Activated CD4-positive, alpha-beta T cell treated with anti-CD3 and anti-CD28 coated beads, Interleukin-2, amount 10 ng/mL, durations not matched to agents 24 days and 14 days (primary cell): ENCODE results near the gene EIF4E2. TPM values are rescaled to one million over a fixed set of nuclear protein-coding genes. Genes with fewer than 3 reads are reported as not detected.
"Not testable (repeated sequence)": the region's sequence is repeated elsewhere in the genome, so short reads cannot be mapped to it uniquely, and the experiment has no call there.

Experiments used
- DNase-seq: peaks from one replicate; pipeline ENCODE4 v3.0.0; 2022
- H3K27ac Mint-ChIP-seq: one replicate; pipeline ENCODE4 v1.8.0; 2022; ENCODE audit warnings: mild to moderate bottlenecking, mixed read lengths
- H3K27me3 Mint-ChIP-seq: one replicate; pipeline ENCODE4 v1.8.0; 2022; ENCODE audit warnings: mixed read lengths
- H3K36me3 Mint-ChIP-seq: one replicate; pipeline ENCODE4 v1.8.0; 2022; ENCODE audit warnings: low read depth, mild to moderate bottlenecking, mixed read lengths
- H3K4me1 Mint-ChIP-seq: one replicate; pipeline ENCODE4 v1.8.0; 2021; ENCODE audit warnings: mixed read lengths
- H3K4me3 Mint-ChIP-seq: one replicate; pipeline ENCODE4 v1.8.0; 2022; ENCODE audit warnings: mild to moderate bottlenecking, moderate library complexity, mixed read lengths
- H3K9me3 Mint-ChIP-seq: one replicate; pipeline ENCODE4 v1.8.0; 2021; ENCODE audit warnings: mixed read lengths
- intact Hi-C: fragments of 100-400 bp; cut with micrococcal nuclease; formaldehyde crosslinking; loops from one replicate; pipeline ENCODE4 v1.15.1; 2023
- total RNA-seq: library from RNA; stranded (reverse); gene quantifications from 2 replicates; pipeline ENCODE4 v1.2.3, GENCODE V29; 2022

Gene EIF4E2
- total RNA-seq, 1 donor from 2014 or later: 93.2 TPM

DNA sequence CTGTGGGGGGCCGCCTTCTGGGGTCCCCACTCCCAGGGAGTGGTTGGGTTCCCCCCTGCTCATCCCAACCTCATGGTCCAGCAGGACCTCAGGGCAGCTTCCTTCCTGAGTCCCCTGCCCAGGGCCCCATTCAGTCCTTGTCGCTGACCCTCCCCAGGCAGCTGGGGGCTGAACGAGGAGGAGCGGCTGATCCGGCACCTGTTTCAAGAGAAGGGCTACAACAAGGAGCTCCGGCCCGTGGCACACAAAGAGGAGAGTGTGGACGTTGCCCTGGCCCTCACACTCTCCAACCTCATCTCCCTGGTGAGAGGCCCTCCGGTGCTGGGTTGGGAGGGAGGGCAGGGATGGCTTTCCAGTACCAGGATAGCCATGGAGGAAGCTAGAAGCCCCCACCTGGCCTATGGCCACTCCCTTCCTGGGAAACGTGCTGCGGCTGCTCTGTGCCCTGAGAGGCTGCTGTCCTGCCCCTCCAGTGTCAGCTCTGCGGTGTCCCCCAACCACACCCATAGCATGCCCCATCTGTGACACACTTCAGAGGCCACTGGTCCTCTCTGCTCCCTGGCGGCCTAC lies 24.0 kb upstream of the EIF4E2 start:
- Mint-ChIP-seq H3K9me3 (no peaks in the 10 kb centered on the region), H3K36me3 (no peaks in the 10 kb centered on the region), H3K4me3 (no peak overlapping the region), H3K4me1 (peaks cover 6% of the 10 kb centered on the region), H3K27ac (no peak overlapping the region), H3K27me3 (peaks cover 24% of the 10 kb centered on the region)
- DNase-seq: no peak
- intact Hi-C loops: no loop called here

GRCh38 chr2:232527905-232528470 lies 22.5 kb upstream of the EIF4E2 start:
- H3K9me3 Mint-ChIP-seq: no peaks in the 10 kb centered on the region
- no peaks in the 10 kb centered on the region for H3K36me3 Mint-ChIP-seq
- H3K27me3 Mint-ChIP-seq: peaks cover 21% of the 10 kb centered on the region
- peaks cover 6% of the 10 kb centered on the region for H3K4me1 Mint-ChIP-seq
- no peak overlapping the region for H3K27ac Mint-ChIP-seq
- no peak for DNase-seq
- intact Hi-C loops: no loop called here
- H3K4me3 Mint-ChIP-seq: no peak overlapping the region

- no peak overlapping the region for H3K27ac Mint-ChIP-seq
- H3K9me3 Mint-ChIP-seq: no peaks in the 10 kb centered on the region
- peaks cover 16% of the 10 kb centered on the region for H3K27me3 Mint-ChIP-seq
- peak; percentile 59 for DNase-seq
- intact Hi-C loops: no loop called here
- H3K4me3 Mint-ChIP-seq: no peak overlapping the region
- no peaks in the 10 kb centered on the region for H3K36me3 Mint-ChIP-seq
- H3K4me1 Mint-ChIP-seq: peaks cover 6% of the 10 kb centered on the region
These were observed 21.6 kb upstream of the EIF4E2 start for GRCh38 chr2:232528746-232529460.

DNA sequence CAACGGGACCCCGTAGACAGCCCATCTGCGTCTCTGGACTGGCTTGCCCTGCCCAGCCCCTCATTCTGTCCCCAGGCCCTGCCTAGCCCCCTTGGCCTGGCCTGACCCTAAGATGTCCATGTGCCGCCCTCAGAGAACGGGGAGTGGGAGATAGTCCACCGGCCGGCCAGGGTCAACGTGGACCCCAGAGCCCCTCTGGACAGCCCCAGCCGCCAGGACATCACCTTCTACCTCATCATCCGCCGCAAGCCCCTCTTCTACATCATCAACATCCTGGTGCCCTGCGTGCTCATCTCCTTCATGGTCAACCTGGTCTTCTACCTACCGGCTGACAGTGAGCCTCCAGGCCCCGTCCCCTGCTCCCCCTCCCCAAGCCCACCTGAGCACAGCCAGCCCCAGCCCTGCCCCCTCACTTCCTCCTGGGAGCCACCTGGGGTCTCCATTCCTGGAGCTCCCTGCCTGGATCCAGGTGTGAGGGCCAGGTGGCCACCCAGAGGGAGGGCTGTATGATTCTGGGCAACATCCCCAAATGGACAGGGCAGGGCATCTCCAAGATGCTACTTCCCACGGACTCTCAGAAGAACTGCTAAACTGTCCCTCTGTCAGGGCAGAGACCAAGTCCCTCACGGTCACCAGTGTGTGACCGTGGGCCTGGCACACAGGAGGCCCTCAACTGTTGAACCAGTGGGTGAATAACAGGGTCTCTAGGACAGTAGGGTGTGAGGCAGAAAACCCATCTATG lies 20.5 kb upstream of the EIF4E2 start:
- DNase-seq: no peak
- peaks cover 6% of the 10 kb centered on the region for H3K4me1 Mint-ChIP-seq
- H3K36me3 Mint-ChIP-seq: no peaks in the 10 kb centered on the region
- no peak overlapping the region for H3K4me3 Mint-ChIP-seq
- H3K27ac Mint-ChIP-seq: no peak overlapping the region
- peaks cover 9% of the 10 kb centered on the region for H3K27me3 Mint-ChIP-seq
- H3K9me3 Mint-ChIP-seq: no peaks in the 10 kb centered on the region
- intact Hi-C loops: no loop called here

- no peaks in the 10 kb centered on the region for H3K9me3 Mint-ChIP-seq
- H3K36me3 Mint-ChIP-seq: no peaks in the 10 kb centered on the region
- intact Hi-C loops: no loop called here
- H3K4me3 Mint-ChIP-seq: no peak overlapping the region
- peaks cover 9% of the 10 kb centered on the region for H3K27me3 Mint-ChIP-seq
- no peak for DNase-seq
- peaks cover 6% of the 10 kb centered on the region for H3K4me1 Mint-ChIP-seq
- H3K27ac Mint-ChIP-seq: no peak overlapping the region
These were observed 19.7 kb upstream of the EIF4E2 start for GRCh38 chr2:232530626-232531260.

DNA sequence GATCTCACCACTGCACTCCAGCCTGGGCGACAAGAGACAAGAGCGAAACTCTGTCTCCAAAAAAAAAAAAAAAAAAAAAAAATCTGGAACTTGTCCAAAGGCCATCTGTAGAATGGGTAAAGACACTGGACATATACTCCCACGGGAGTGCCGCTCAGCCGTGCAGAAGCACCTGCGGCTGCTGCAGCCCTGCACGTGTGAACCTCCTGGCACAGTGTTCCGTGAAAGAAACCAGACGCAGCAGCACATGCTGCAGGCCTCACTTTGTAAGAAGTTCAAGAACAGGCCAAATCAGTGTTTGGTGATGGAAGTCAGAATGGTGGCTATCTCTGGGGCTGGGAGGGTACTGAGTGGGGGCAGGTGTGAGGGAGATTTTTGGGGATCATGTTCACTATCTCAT lies 18.1 kb upstream of the EIF4E2 start:
- Mint-ChIP-seq H3K36me3 (no peaks in the 10 kb centered on the region), H3K27ac (no peak overlapping the region), H3K9me3 (no peaks in the 10 kb centered on the region), H3K27me3 (peaks cover 4% of the 10 kb centered on the region), H3K4me1 (peaks cover 6% of the 10 kb centered on the region), H3K4me3 (no peak overlapping the region)
- intact Hi-C loops: no loop called here
- DNase-seq: no peak

- H3K9me3 Mint-ChIP-seq, H3K27me3 Mint-ChIP-seq, H3K4me3 Mint-ChIP-seq, intact Hi-C loops, H3K4me1 Mint-ChIP-seq, H3K36me3 Mint-ChIP-seq, DNase-seq, H3K27ac Mint-ChIP-seq: not testable (repeated sequence)
These were observed 17.7 kb upstream of the EIF4E2 start for GRCh38 chr2:232532821-232533220.

DNA sequence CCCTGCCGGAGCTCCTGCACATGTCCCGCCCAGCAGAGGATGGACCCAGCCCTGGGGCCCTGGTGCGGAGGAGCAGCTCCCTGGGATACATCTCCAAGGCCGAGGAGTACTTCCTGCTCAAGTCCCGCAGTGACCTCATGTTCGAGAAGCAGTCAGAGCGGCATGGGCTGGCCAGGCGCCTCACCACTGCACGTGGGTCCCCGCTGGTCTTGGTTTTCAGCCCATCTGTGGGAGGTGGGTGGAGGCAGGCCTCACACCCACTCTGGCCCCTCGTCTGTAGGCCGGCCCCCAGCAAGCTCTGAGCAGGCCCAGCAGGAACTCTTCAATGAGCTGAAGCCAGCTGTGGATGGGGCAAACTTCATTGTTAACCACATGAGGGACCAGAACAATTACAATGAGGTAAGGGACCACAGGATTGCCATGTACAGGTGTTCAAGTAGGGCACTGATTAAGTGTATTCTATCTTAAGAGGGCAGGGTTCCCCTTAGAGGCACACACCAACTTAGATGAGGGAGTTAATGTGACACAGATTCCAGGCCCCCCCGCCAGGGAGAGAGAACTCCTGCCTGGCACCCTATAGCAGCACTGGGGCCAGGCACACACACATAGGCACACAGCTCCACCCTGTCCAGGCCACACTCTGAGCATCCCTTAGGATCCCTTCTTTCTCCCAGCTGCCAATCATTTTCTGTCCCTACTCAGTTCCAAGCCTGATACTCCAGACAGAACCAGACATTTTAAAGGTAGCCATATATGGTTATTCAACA lies 16.4 kb upstream of the EIF4E2 start:
- Mint-ChIP-seq H3K4me3 (no peak overlapping the region), H3K27me3 (peaks cover 5% of the 10 kb centered on the region), H3K36me3 (no peaks in the 10 kb centered on the region), H3K27ac (no peak overlapping the region), H3K9me3 (no peaks in the 10 kb centered on the region), H3K4me1 (peaks cover 2% of the 10 kb centered on the region)
- no peak for DNase-seq
- intact Hi-C loops: no loop called here

DNA sequence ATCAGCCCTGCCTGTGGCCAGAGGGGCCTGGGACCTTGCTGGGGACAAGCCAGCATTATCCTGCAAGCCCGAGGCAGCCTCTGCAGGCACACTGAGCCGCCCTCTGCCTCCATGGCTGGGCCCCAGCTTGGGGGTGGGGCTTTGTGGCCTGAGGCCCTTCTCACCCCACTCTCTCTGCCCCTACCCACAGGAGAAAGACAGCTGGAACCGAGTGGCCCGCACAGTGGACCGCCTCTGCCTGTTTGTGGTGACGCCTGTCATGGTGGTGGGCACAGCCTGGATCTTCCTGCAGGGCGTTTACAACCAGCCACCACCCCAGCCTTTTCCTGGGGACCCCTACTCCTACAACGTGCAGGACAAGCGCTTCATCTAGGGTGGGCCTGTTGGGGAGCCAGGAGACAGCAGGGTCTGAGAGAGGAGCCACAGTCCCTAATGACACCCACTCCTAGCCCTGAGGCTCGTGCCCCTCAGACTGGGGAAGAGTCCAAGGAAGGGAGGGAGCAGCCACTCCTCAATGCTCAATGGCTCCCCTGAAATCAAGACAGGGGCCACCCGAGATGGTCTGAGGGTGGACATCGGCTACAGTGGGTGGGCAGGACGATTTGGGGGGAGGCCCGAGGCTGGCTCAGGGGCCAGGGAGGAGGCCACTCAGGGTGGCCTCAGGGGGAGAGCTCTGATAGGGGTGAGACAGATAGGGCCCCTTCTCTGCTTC lies 15.4 kb upstream of the EIF4E2 start:
- DNase-seq: no peak
- no peaks in the 10 kb centered on the region for H3K9me3 Mint-ChIP-seq
- no peaks in the 10 kb centered on the region for H3K36me3 Mint-ChIP-seq
- H3K27ac Mint-ChIP-seq: no peak overlapping the region
- H3K4me1 Mint-ChIP-seq: peaks cover 2% of the 10 kb centered on the region
- H3K27me3 Mint-ChIP-seq: peaks cover 5% of the 10 kb centered on the region
- H3K4me3 Mint-ChIP-seq: no peak overlapping the region
- intact Hi-C loops: no loop called here

- no peaks in the 10 kb centered on the region for H3K36me3 Mint-ChIP-seq
- no peak overlapping the region for H3K4me3 Mint-ChIP-seq
- H3K9me3 Mint-ChIP-seq: no peaks in the 10 kb centered on the region
- no peak for DNase-seq
- intact Hi-C loops: no loop called here
- no peak overlapping the region for H3K27ac Mint-ChIP-seq
- H3K4me1 Mint-ChIP-seq: peaks cover 2% of the 10 kb centered on the region
- peaks cover 5% of the 10 kb centered on the region for H3K27me3 Mint-ChIP-seq
These were observed 14.5 kb upstream of the EIF4E2 start for GRCh38 chr2:232535761-232536530.

GRCh38 chr2:232537079-232537478 lies 13.4 kb upstream of the EIF4E2 start:
- no peaks in the 10 kb centered on the region for H3K9me3 Mint-ChIP-seq
- H3K4me3 Mint-ChIP-seq: no peak overlapping the region
- intact Hi-C loops: no loop called here
- H3K27me3 Mint-ChIP-seq: peaks cover 5% of the 10 kb centered on the region
- H3K27ac Mint-ChIP-seq: no peak overlapping the region
- H3K4me1 Mint-ChIP-seq: peaks cover 2% of the 10 kb centered on the region
- no peaks in the 10 kb centered on the region for H3K36me3 Mint-ChIP-seq
- peak; percentile 64 for DNase-seq

DNA sequence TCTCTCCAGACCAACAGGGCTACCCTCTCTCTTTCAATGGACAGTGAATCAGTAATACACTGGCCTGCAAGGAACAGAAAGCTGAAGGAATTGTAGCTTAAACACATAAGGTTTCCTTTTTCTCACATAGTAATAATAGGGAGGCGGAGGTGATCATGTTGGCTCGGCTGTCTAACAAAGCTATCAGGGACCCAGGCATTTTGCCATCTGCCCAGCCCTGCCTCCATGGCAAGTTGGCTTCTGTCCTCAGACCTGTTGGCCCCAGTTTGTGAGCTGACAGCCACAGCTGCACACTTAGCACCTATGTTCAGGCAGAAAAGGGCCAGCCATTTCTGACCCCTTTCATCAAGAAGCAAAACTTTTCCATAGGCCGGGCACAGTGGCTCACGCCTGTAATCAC lies 13.0 kb upstream of the EIF4E2 start:
- intact Hi-C loops: no loop called here
- Mint-ChIP-seq H3K27ac (no peak overlapping the region), H3K4me3 (no peak overlapping the region), H3K9me3 (no peaks in the 10 kb centered on the region), H3K4me1 (peaks cover 2% of the 10 kb centered on the region), H3K27me3 (peaks cover 5% of the 10 kb centered on the region), H3K36me3 (no peaks in the 10 kb centered on the region)
- no peak for DNase-seq
